ENCODE data around the gene PLD1. TPM values are rescaled to one million over a fixed set of nuclear protein-coding genes. Genes with fewer than 3 reads are reported as not detected.

Gene PLD1
- total RNA-seq, 1 donor from 2014 or later: 8.8 TPM

DNA sequence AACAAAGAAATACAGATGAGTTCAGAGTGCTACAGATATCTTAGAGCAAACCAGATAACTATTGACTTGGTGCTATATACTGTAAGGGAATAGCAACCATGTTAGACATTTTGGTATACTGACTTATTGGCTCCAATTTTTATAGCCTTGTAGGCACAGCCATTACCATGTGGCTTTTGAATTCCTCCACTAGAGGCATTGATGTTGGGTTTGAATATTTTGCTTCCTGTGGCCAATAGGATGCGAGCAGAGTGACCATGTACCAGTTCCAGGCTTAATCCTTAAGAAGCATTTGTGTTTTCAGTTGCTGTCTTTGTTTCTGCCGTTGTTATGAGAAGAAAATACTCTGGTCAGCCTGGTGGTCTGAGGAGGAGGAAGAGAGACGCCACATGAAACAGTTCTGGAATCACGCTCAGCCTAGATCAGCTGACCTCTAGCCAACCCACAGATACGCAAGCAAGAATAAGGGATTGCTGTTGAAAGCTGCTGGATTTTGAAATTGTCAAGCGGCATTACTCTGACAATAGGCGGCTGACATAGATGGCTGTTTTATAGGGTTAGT lies 240.6 kb downstream of the PLD1 start:
- intact Hi-C loops (cut with DNase I): loop anchor here (5.0 to 10.0 kb wide), 2 partner anchors 385 to 407 kb away; no protein-coding TSS in a partner anchor
- DNase-seq (ENCODE audit: low spot score in 2 of 2): no peak
- H3K27me3 ChIP-seq: no peaks in the 10 kb centered on the region
- no peaks in the 10 kb centered on the region for H3K9me3 ChIP-seq
- no peaks in the 10 kb centered on the region for H3K4me1 ChIP-seq
- H3K36me3 ChIP-seq: no peaks in the 10 kb centered on the region
- H3K27ac ChIP-seq: no peak overlapping the region
- TF ChIP-seq, protein P1, sequence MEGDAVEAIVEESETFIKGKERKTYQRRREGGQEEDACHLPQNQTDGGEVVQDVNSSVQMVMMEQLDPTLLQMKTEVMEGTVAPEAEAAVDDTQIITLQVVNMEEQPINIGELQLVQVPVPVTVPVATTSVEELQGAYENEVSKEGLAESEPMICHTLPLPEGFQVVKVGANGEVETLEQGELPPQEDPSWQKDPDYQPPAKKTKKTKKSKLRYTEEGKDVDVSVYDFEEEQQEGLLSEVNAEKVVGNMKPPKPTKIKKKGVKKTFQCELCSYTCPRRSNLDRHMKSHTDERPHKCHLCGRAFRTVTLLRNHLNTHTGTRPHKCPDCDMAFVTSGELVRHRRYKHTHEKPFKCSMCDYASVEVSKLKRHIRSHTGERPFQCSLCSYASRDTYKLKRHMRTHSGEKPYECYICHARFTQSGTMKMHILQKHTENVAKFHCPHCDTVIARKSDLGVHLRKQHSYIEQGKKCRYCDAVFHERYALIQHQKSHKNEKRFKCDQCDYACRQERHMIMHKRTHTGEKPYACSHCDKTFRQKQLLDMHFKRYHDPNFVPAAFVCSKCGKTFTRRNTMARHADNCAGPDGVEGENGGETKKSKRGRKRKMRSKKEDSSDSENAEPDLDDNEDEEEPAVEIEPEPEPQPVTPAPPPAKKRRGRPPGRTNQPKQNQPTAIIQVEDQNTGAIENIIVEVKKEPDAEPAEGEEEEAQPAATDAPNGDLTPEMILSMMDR (IDR thresholded peaks at IDR 0.05): no peak
- H3K4me3 ChIP-seq: no peak overlapping the region

DNA sequence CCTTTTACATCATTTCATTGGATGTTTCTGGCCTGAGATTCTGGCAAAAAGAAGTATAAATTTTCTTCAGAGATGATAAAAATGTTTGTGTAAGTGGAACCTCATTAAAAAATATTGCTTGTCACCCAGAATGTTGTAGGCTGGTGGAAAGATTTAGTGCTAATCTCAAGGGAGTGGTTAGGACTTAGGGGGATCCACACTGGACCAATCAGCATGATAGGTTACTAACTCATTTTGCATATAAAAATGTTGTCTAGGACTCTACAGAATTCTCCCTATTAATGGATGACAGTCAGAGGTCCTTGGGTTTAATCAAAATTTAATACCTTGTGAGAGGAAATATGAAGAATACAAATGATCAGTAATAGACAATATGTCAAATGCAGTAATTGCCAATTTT lies 241.5 kb downstream of the PLD1 start:
- intact Hi-C loops (cut with DNase I): loop anchor here (5.0 to 10.0 kb wide), 2 partner anchors 384 to 406 kb away; no protein-coding TSS in a partner anchor
- Histone ChIP-seq H3K4me3 (no peak overlapping the region), H3K36me3 (no peaks in the 10 kb centered on the region), H3K27me3 (no peaks in the 10 kb centered on the region), H3K4me1 (no peaks in the 10 kb centered on the region), H3K27ac (no peak overlapping the region), H3K9me3 (no peaks in the 10 kb centered on the region)
- TF ChIP-seq, protein P1 (IDR thresholded peaks at IDR 0.05): no peak
- no peak for DNase-seq (ENCODE audit: low spot score in 2 of 2)

DNA sequence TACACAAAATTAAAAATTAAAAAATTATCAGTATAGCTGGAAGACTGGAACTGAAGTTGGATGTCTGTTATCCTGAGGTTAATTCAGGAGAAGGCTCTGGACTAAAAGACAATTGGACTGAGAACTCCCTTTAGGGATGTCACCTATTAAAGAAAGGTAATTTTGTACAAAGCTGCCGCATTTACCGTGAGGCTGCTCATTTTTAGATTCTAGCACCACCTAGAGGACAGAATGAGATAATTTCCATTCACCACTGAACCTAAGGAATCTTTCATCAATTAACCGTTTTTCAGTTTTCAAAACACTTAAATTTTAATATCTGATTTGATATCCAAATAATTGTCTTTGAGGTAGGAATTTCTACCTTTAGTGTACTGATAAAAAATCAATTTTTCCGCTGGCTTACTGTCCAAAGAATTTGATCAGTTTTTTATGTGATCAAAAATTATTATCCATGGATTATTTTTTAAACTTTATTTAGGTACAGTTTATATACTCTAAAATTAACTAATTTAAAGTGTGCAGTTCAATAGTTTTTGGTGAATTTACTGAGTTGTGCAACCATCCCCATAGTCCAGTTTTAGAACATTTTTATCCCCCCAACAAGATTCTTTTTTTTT lies 243.4 kb downstream of the PLD1 start:
- Histone ChIP-seq H3K27me3 (no peaks in the 10 kb centered on the region), H3K36me3 (no peaks in the 10 kb centered on the region), H3K27ac (no peak overlapping the region), H3K4me1 (no peaks in the 10 kb centered on the region), H3K4me3 (no peak overlapping the region), H3K9me3 (no peaks in the 10 kb centered on the region)
- intact Hi-C loops (cut with DNase I): loop anchor here (1.0 to 10.0 kb wide), 4 partner anchors 382 to 606 kb away; no protein-coding TSS in a partner anchor
- TF ChIP-seq, protein P1 (IDR thresholded peaks at IDR 0.05): peak; percentile 72 to 85 (median 83)
- no peak for DNase-seq (ENCODE audit: low spot score in 2 of 2)

DNA sequence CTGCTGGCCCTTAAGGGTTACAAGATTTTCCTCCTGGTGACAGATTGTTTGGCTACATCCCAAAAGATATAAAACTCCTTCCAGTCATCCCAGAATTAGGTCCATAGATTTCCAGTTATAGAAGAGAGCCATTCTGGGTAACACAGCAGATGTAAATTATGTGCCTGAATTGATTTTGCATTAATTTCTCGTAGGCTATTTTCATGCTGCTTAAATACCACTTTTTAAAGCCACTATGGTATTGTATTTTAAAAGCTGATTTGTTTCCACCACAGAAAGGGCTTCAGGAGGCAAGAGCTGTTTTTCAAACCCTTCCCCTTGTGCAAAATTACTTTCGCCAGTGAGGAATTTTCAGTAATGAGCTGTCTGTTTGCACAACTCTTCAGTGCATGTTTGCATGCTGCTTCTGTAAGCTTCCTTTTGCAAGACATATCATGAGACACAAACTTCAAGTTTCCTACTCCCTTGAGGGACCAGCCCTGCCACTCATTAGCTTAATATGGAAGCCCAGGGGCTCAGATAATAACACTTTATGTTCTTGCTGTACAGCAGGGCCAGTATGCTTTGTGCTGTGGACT lies 244.7 kb downstream of the PLD1 start:
- Histone ChIP-seq H3K4me3 (no peak overlapping the region), H3K4me1 (no peaks in the 10 kb centered on the region), H3K36me3 (no peaks in the 10 kb centered on the region), H3K27ac (no peak overlapping the region), H3K27me3 (no peaks in the 10 kb centered on the region), H3K9me3 (no peaks in the 10 kb centered on the region)
- TF ChIP-seq, protein P1 (IDR thresholded peaks at IDR 0.05): no peak
- DNase-seq (ENCODE audit: low spot score in 2 of 2): no peak
- intact Hi-C loops (cut with DNase I): loop anchor here (2.0 to 10.0 kb wide), 3 partner anchors 381 to 605 kb away; no protein-coding TSS in a partner anchor

DNA sequence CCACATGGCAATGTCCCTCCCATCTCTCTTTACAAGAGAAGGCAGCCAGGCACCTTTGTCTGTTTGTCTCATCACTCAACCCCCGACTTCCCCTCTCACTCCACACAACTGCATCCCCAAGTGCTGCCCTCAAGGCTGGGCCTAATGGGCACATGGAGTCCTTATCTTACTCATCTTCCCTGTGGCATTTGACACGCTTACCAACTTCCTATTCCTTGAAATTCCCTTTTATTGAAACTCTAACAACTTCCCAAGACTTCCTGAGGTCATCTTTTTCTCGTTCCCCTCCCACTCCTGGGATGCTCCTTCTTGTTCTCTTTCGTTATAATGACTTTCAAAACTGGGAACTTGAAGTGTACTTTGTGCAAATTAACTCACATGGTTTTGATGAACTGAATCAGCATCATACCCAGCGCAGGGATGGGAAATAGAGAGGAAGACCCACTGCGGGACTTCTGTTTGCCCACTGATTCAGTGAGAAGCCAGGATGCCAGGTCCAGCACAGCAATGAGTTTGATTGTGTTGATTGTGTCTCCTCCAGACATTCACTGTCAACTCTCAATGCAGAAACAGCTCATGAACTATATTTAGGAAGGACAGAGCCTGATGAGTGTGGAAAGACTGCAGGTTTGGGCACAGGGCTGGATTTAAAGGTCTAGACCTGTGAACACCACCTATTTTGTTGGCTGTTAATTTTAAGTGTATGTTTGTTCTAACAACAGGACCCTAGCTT lies 245.4 kb downstream of the PLD1 start:
- Histone ChIP-seq H3K27ac (no peak overlapping the region), H3K4me3 (no peak overlapping the region), H3K4me1 (no peaks in the 10 kb centered on the region), H3K9me3 (no peaks in the 10 kb centered on the region), H3K27me3 (no peaks in the 10 kb centered on the region), H3K36me3 (no peaks in the 10 kb centered on the region)
- DNase-seq (ENCODE audit: low spot score in 2 of 2): no peak
- intact Hi-C loops (cut with DNase I): loop anchor here (5.0 to 10.0 kb wide), 2 partner anchors 380 to 403 kb away; no protein-coding TSS in a partner anchor
- TF ChIP-seq, protein P1 (IDR thresholded peaks at IDR 0.05): no peak
